GM23338 (cell line): ENCODE results near the gene ALG9. TPM values are rescaled to one million over a fixed set of nuclear protein-coding genes. Genes with fewer than 3 reads are reported as not detected.
A peak's percentile ranks its signal among the peaks of the same experiment; 100 is the strongest.

ENCODE experiments used
- ATAC-seq: fragments of 200-7000 bp; cut with Tn5 transposase; 3 replicates; pipeline ENCODE4 v1.9.1; 2020
- DNase-seq: peaks from one replicate; pipeline ENCODE4 v3.0.0-alpha.2; 2015; ENCODE audit warnings: low spot score
- H2AFZ ChIP-seq: fragments of 200-600 bp; sonication (generic); 2 replicates; pipeline ENCODE4 v1.8.0; 2016; ENCODE audit warnings: antibody characterized with exemption, mild to moderate bottlenecking, moderate library complexity
- H3F3A ChIP-seq: fragments of 200-600 bp; sonication (generic); replicated peaks from 2 replicates; pipeline ENCODE4 v1.8.0; 2017; ENCODE audit warnings: antibody characterized with exemption, mixed run types, low read depth
- H3K27ac ChIP-seq: fragments of 200-600 bp; sonication (generic); 2 replicates; pipeline ENCODE4 v1.6.1; 2016; ENCODE audit warnings: low read depth
- H3K27me3 ChIP-seq: fragments of 200-600 bp; sonication (generic); 2 replicates; pipeline ENCODE4 v1.8.0; 2016; ENCODE audit warnings: mild to moderate bottlenecking, mixed run types, moderate library complexity; ENCODE audit not compliant: insufficient read depth
- H3K36me3 ChIP-seq: fragments of 200-600 bp; sonication (generic); 2 replicates; pipeline ENCODE4 v1.8.0; 2016; ENCODE audit warnings: mild to moderate bottlenecking; ENCODE audit not compliant: insufficient read depth
- H3K4me1 ChIP-seq: fragments of 200-600 bp; sonication (generic); 2 replicates; pipeline ENCODE4 v1.8.0; 2016; ENCODE audit warnings: mild to moderate bottlenecking, moderate library complexity; ENCODE audit not compliant: insufficient read depth
- H3K4me2 ChIP-seq: fragments of 200-600 bp; sonication (generic); 2 replicates; pipeline ENCODE4 v1.7.1; 2017; ENCODE audit warnings: mixed run types
- H3K4me3 ChIP-seq: fragments of 200-600 bp; sonication (generic); 2 replicates; pipeline ENCODE4 v1.6.1; 2016; ENCODE audit warnings: mixed run types
- H3K79me2 ChIP-seq: fragments of 200-600 bp; sonication (generic); replicated peaks from 2 replicates; pipeline ENCODE4 v1.8.0; 2017; ENCODE audit warnings: mild to moderate bottlenecking; ENCODE audit not compliant: insufficient read depth
- H3K9me2 ChIP-seq: fragments of 200-600 bp; sonication (generic); 2 replicates; pipeline ENCODE4 v1.8.0; 2017; ENCODE audit not compliant: insufficient read depth
- H4K20me1 ChIP-seq: fragments of 200-600 bp; sonication (generic); replicated peaks from 2 replicates; pipeline ENCODE4 v1.8.0; 2017; ENCODE audit warnings: mild to moderate bottlenecking; ENCODE audit not compliant: insufficient read depth
- H3K27ac Mint-ChIP-seq: 2 replicates; pipeline ENCODE4 v1.8.0; 2020; ENCODE audit warnings: inconsistent platforms, mild to moderate bottlenecking, moderate library complexity, mixed read lengths
- H3K27me3 Mint-ChIP-seq: 3 replicates; pipeline ENCODE4 v1.8.0; 2022; ENCODE audit warnings: low read depth, mild to moderate bottlenecking, moderate library complexity, mixed read lengths, inconsistent platforms; ENCODE audit not compliant: insufficient read depth, poor library complexity
- H3K36me3 Mint-ChIP-seq: 3 replicates; pipeline ENCODE4 v1.8.0; 2021; ENCODE audit warnings: low read depth, mild to moderate bottlenecking, inconsistent platforms, moderate library complexity, mixed read lengths
- H3K4me1 Mint-ChIP-seq: 3 replicates; pipeline ENCODE4 v1.8.0; 2020; ENCODE audit warnings: mild to moderate bottlenecking, inconsistent platforms, mixed read lengths
- H3K4me3 Mint-ChIP-seq: 3 replicates; pipeline ENCODE4 v1.8.0; 2021; ENCODE audit warnings: moderate library complexity, mild to moderate bottlenecking, inconsistent platforms, mixed read lengths
- H3K9me3 Mint-ChIP-seq: 3 replicates; pipeline ENCODE4 v1.8.0; 2020; ENCODE audit warnings: moderate library complexity, mild to moderate bottlenecking, inconsistent platforms, mixed read lengths
- CREB1 ChIP-seq: fragments of 250-450 bp; sonication (Bioruptor Pico); IDR thresholded peaks from 2 replicates; pipeline ENCODE4 v1.5.0; 2020; ENCODE audit warnings: low read depth, mild to moderate bottlenecking, moderate library complexity
- CTCF ChIP-seq, 2 experiments: fragments of 200-600 bp in 1 of 2; sonication (generic) in 1 of 2; conservative IDR thresholded peaks; 2 replicates each; pipeline versions ENCODE4 v1.5.1 to v1.6.1; 2016 to 2017; ENCODE audit warnings: antibody characterized with exemption in 2 of 2, low read depth in 2 of 2, mild to moderate bottlenecking in 2 of 2, moderate library complexity in 1 of 2
- EZH2 ChIP-seq: fragments of 200-600 bp; sonication (generic); IDR thresholded peaks from one replicate; pipeline ENCODE4 v1.8.0; 2017; ENCODE audit warnings: antibody characterized with exemption, mild to moderate bottlenecking, low read depth; ENCODE audit not compliant: unreplicated experiment
- REST ChIP-seq: IDR thresholded peaks from one replicate; pipeline ENCODE4 v1.6.1; 2018; ENCODE audit warnings: antibody characterized with exemption; ENCODE audit not compliant: unreplicated experiment
- STAT1 ChIP-seq: IDR thresholded peaks from one replicate; pipeline ENCODE4 v1.6.1; 2016; ENCODE audit warnings: antibody characterized with exemption; ENCODE audit not compliant: unreplicated experiment
- polyA plus RNA-seq: library from polyadenylated mRNA; unstranded; fragments of >200 nt; fragmentation: Nextera tagmentation; extraction: Ambion mirVana; gene quantifications from 2 replicates; pipeline ENCODE4 v1.2.1, GENCODE V29; 2016
- total RNA-seq: library from RNA; depleted of rRNA; stranded (reverse); fragments of >200 nt; shearing (Covaris generic); gene quantifications from 2 replicates; pipeline ENCODE4 v1.2.3, GENCODE V29; 2014

ALG9 gene
- total and polyA plus RNA-seq, 2 experiments from 2014 or later, result 25.4 to 31.1 TPM

DNA sequence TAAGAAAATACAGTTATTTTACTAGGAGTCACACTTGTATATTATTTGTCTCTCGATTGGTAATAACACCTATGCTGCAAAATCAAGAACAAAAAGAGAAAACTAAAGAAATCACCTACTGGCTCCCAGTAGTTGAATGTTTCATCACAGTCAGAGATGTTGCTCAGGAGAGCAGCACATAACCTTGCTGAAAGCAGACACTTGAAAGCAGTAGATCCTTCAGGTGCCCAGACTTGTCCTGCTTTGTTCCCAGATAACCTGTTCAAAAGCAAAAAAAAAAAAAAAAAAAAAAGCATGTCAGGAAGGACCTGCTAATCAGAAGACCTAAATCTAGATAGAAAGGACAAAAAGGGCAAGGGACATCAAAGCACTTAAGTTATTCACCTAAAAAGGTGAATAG is 1.3 kb downstream of the ALG9 start:
- DNase-seq (no peak), ATAC-seq (no peak)
- Mint-ChIP-seq H3K27me3 (peaks cover 6% of the 10 kb centered on the region), H3K36me3 (peaks cover 13% of the 10 kb centered on the region), H3K27ac (no peak overlapping the region), H3K9me3 (no peaks in the 10 kb centered on the region), H3K4me3 (no peak overlapping the region), H3K4me1 (peaks cover 11% of the 10 kb centered on the region; the same call in 2 of the 3 replicates)
- H3K9me2 ChIP-seq, result no peaks in the 10 kb centered on the region
- TF ChIP-seq CREB1 (CRISPR knock-in tag), result no peak
- TF ChIP-seq REST, result no peak
- no peaks in the 10 kb centered on the region for H4K20me1 ChIP-seq
- H3K4me1 ChIP-seq, result peaks cover 12% of the 10 kb centered on the region; the same call in 1 of the 2 replicates
- no peak overlapping the region for H2AFZ ChIP-seq
- H3K4me3 ChIP-seq, result peak overlapping the region; percentile 80; the same call in 1 of the 2 replicates
- no peak overlapping the region for H3K27ac ChIP-seq
- 0 out of 2 replicates have a peak, but pooled peaks cover 6% of the 10 kb centered on the region for H3K36me3 ChIP-seq
- H3K4me2 ChIP-seq, result no peak overlapping the region; the same call in 1 of the 2 replicates
- H3K27me3 ChIP-seq, result no peaks in the 10 kb centered on the region
- H3F3A ChIP-seq, result no peaks in the 10 kb centered on the region
- no peaks in the 10 kb centered on the region for H3K79me2 ChIP-seq

DNA sequence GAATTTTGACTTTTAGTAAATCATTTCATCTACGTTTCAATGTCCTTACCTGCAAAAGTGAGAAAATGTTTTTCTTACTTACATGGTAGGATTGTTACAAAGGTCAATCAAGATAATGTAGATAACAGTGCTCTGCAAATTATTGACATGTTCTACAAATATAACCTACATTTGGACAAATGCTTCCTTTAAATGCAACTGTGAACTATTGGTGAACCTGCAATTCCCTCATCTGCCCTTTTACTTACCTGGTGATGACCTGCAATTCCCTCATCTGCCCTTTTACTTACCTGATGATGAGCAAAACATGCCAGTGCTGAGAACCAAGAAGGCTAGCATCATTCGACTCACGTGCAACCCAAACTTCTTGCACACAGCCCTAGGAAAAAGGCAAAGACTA is 11.1 kb downstream of the ALG9 start:
- H4K20me1 ChIP-seq, result no peaks in the 10 kb centered on the region
- H3K4me2 ChIP-seq, result no peak overlapping the region
- H2AFZ ChIP-seq, result no peak overlapping the region
- no peaks in the 10 kb centered on the region for H3K27me3 Mint-ChIP-seq
- no peak overlapping the region for H3K4me3 ChIP-seq
- no peak overlapping the region for H3K4me3 Mint-ChIP-seq
- H3K9me3 Mint-ChIP-seq, result no peaks in the 10 kb centered on the region
- peaks cover 4% of the 10 kb centered on the region; the same call in 1 of the 3 replicates for H3K36me3 Mint-ChIP-seq
- no peak overlapping the region for H3K27ac ChIP-seq
- no peak for TF ChIP-seq CTCF (conservative IDR thresholded peaks at IDR 0.05; ENCODE audit: low read depth in 2 of 2)
- no peak for TF ChIP-seq EZH2
- TF ChIP-seq CREB1 (CRISPR knock-in tag), result no peak
- TF ChIP-seq STAT1, result no peak
- no peaks in the 10 kb centered on the region for H3K9me2 ChIP-seq
- ATAC-seq (no peak), DNase-seq (no peak)
- H3K79me2 ChIP-seq, result no peaks in the 10 kb centered on the region
- no peaks in the 10 kb centered on the region for H3K4me1 ChIP-seq
- H3K27ac Mint-ChIP-seq, result no peak overlapping the region
- peaks cover 3% of the 10 kb centered on the region; the same call in 1 of the 2 replicates for H3K36me3 ChIP-seq
- no peaks in the 10 kb centered on the region for H3K27me3 ChIP-seq
- no peaks in the 10 kb centered on the region for H3K4me1 Mint-ChIP-seq
- H3F3A ChIP-seq, result no peaks in the 10 kb centered on the region
